ENCODE data around the gene GGTLC3.
"Not testable (repeated sequence)": the region's sequence is repeated elsewhere in the genome, so short reads cannot be mapped to it uniquely, and the experiment has no call there.

The GGTLC3 gene

GRCh38 chr22:18512378-18512777, 5.6 kb downstream of the GGTLC3 start:
- DNase-seq, result not testable (repeated sequence)

GRCh38 chr22:18511327-18511726, 6.6 kb downstream of the GGTLC3 start:
- DNase-seq, result not testable (repeated sequence)

- DNase-seq, result not testable (repeated sequence)
These were observed 21.7 kb downstream of the GGTLC3 start for GRCh38 chr22:18496227-18496626.

Data from NCI-H226 (cell line).